Tibial nerve (tissue), 4 donors: ENCODE data around the gene ADGB. TPM values are rescaled to one million over a fixed set of nuclear protein-coding genes. Genes with fewer than 3 reads are reported as not detected.

Source experiments
- DNase-seq, 2 donors: peaks; one replicate each; pipeline ENCODE4 v3.0.0-alpha.2; 2019; ENCODE audit warnings: low spot score in 2 of 2
- H3K27ac ChIP-seq, 4 donors: fragments of 200-600 bp; sonication (generic) in 3 of 4; one replicate each; pipeline ENCODE4 v1.5.1; 2017 to 2019; ENCODE audit warnings: mild to moderate bottlenecking in 1 of 4
- H3K27me3 ChIP-seq, 2 donors: fragments of 200-600 bp; sonication (generic) in 1 of 2; one replicate each; pipeline versions ENCODE4 v1.5.1 to v1.6.0; 2017 to 2019
- H3K36me3 ChIP-seq, 3 donors: fragments of 200-600 bp; sonication (generic); one replicate each; pipeline ENCODE4 v1.5.1; 2018 to 2019
- H3K4me1 ChIP-seq, 4 donors: fragments of 200-600 bp; sonication (generic) in 3 of 4; one replicate each; pipeline ENCODE4 v1.5.1; 2017 to 2019
- H3K4me3 ChIP-seq, 4 donors: fragments of 200-600 bp; sonication (generic) in 3 of 4; one replicate each; pipeline ENCODE4 v1.5.1; 2017 to 2019; ENCODE audit warnings: mild to moderate bottlenecking in 1 of 4, moderate library complexity in 1 of 4
- H3K9me3 ChIP-seq, 4 donors: fragments of 200-600 bp; sonication (generic) in 3 of 4; one replicate each; pipeline ENCODE4 v1.5.1; 2017 to 2019
- EP300 ChIP-seq, 2 donors: sonication (generic); formaldehyde crosslinking; IDR thresholded peaks; one replicate each; pipeline ENCODE4 v1.6.1; 2017; ENCODE audit warnings: antibody characterized with exemption in 2 of 2, mild to moderate bottlenecking in 1 of 2
- POLR2A ChIP-seq, 2 donors: fragments of 450-650 bp; IDR thresholded peaks; one replicate each; pipeline ENCODE4 v1.6.1; 2017; ENCODE audit warnings: antibody characterized with exemption in 2 of 2, mild to moderate bottlenecking in 2 of 2, moderate library complexity in 2 of 2
- WGBS, 2 donors: methylation state at CpG; one replicate each; pipeline ENCODE4 v1.1.5; 2018; 5-methylcytosine and 5-hydroxymethylcytosine counted together
- total RNA-seq, 4 donors: library from RNA; depleted of rRNA; stranded (reverse); fragments of >200 nt; gene quantifications; one replicate each; pipeline ENCODE4 v1.1.0, GENCODE V29; 2016
- TF ChIP-seq, protein P1 (sequence below), 5 experiments: fragments of 200-600 bp in 3 of 5; fragments of 450-650 bp in 2 of 5; sonication (generic) in 3 of 5; IDR thresholded peaks; one replicate each; pipeline ENCODE4 v1.5.1; 2016 to 2019; ENCODE audit warnings: antibody characterized with exemption in 5 of 5, mild to moderate bottlenecking in 3 of 5, moderate library complexity in 2 of 5

ADGB gene
- total RNA-seq, 4 donors from 2014 or later = not detected

GRCh38 chr6:146819596-146820320 is 221.0 kb downstream of the ADGB start:
- Histone ChIP-seq H3K36me3 (no peaks in the 10 kb centered on the region), H3K4me1 (no peaks in the 10 kb centered on the region), H3K9me3 (no peaks in the 10 kb centered on the region), H3K27me3 (no peaks in the 10 kb centered on the region), H3K27ac (no peak overlapping the region), H3K4me3 (no peak overlapping the region)
- no peak for DNase-seq
- TF ChIP-seq, protein P1, sequence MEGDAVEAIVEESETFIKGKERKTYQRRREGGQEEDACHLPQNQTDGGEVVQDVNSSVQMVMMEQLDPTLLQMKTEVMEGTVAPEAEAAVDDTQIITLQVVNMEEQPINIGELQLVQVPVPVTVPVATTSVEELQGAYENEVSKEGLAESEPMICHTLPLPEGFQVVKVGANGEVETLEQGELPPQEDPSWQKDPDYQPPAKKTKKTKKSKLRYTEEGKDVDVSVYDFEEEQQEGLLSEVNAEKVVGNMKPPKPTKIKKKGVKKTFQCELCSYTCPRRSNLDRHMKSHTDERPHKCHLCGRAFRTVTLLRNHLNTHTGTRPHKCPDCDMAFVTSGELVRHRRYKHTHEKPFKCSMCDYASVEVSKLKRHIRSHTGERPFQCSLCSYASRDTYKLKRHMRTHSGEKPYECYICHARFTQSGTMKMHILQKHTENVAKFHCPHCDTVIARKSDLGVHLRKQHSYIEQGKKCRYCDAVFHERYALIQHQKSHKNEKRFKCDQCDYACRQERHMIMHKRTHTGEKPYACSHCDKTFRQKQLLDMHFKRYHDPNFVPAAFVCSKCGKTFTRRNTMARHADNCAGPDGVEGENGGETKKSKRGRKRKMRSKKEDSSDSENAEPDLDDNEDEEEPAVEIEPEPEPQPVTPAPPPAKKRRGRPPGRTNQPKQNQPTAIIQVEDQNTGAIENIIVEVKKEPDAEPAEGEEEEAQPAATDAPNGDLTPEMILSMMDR (IDR thresholded peaks at IDR 0.05) = no peak
- no peak for TF ChIP-seq POLR2A (IDR thresholded peaks at IDR 0.05)
- no peak for TF ChIP-seq EP300 (IDR thresholded peaks at IDR 0.05)
- 73 to 80% methylated on average over 8 of the region's 8 CpGs for WGBS, 2 donors

DNA sequence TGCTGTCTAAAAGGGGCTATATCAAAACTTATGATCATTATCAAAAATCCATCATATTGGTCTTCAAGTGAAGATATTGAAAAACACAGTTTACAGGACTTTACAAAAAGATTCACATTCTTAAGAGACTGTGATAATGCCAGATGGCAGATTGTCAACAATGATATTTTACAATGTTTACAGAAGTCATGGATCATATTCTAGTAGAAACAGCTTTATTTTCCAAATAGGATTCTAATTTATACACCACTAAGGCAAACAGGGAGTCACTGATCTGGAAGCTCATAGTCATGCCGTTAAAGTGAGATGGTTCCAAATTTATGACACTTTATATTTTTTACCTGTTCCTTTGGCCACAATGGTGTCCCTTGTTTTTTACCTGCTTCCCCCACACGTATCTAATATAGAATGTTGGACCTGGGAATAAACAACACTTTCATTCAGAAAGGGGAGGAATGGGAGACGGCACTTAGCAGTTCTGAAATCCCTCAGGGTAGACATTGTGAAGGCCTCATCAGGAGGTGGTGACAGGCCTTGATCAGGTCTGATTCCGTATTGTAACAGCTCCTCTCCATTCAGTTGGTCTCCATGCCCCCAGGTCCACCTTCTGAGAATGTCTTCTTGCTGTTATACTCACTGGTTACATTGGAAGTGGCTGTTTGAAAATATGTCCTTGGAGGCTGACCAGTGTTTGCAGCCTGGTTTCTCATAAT is 228.6 kb downstream of the ADGB start:
- TF ChIP-seq, protein P1 (IDR thresholded peaks at IDR 0.05) = no peak
- TF ChIP-seq POLR2A (IDR thresholded peaks at IDR 0.05) (no peak), EP300 (IDR thresholded peaks at IDR 0.05) (no peak)
- no peaks in the 10 kb centered on the region for H3K9me3 ChIP-seq
- H3K27ac ChIP-seq = no peak overlapping the region
- H3K4me1 ChIP-seq = no peaks in the 10 kb centered on the region
- H3K27me3 ChIP-seq = no peaks in the 10 kb centered on the region
- no peak overlapping the region for H3K4me3 ChIP-seq
- no peak for DNase-seq
- no peaks in the 10 kb centered on the region for H3K36me3 ChIP-seq
- 57 to 62% methylated on average over 4 of the region's 4 CpGs for WGBS, 2 donors

DNA sequence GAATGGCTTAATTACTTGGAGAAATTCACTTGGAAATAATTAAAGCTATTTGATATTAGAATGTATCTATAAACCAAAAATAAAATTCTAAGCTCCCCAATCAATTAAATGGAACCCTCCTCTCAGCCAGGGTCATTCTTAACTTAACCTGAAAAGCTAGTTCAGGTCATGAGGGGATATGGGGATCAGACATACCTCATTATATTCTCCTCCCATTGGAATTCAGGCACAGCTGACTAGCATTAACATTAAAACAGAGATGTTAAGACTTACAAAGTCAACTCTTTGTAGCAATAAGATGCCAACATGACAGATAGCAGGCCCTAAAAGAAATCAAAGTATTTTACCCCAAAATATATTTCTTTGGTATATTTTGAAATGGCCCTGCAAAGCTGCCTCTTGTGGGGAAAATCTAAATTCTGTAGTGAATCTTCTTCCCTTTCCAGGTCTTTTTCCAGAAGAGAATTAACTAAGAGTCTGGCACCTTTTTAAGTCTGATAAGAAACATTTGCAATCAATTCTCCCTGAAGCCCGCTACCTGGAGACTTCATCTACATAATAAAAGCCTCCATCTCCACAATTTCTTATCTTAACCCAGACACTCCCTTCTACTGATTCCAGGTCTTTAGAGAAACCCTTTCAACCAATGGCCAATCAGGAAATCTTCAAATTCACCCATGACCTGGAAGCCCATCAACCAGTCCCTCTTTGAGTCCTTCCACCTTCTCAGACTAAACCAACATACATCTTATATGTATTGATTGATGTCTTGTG is 231.2 kb downstream of the ADGB start:
- DNase-seq = no peak
- H3K36me3 ChIP-seq = no peaks in the 10 kb centered on the region
- TF ChIP-seq EP300 (IDR thresholded peaks at IDR 0.05) = no peak
- no peak overlapping the region for H3K27ac ChIP-seq
- no peaks in the 10 kb centered on the region for H3K4me1 ChIP-seq
- WGBS, 2 donors = 96% methylated on average over 1 of the region's 1 CpG
- no peak overlapping the region for H3K4me3 ChIP-seq
- no peaks in the 10 kb centered on the region for H3K27me3 ChIP-seq
- no peaks in the 10 kb centered on the region for H3K9me3 ChIP-seq

DNA sequence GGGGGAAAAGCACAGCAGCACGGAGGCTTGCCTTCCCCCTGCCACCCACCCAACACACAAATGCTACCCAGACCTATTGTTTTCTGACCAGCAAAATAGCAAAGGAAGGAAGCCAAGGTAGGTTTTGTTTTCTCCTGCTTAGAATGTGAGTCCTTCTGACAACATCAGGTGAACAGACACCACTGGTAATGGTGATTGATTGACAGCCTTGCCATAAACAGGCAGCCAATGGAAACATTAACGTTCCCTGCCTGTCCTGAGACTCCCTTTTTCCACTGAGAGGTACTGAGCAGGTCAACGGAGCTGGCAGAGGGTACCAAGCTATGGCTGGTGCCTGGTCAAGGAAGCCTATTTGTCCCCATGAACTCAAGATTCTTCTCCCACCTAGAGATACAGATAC is 234.4 kb downstream of the ADGB start:
- H3K36me3 ChIP-seq = no peaks in the 10 kb centered on the region
- WGBS, 2 donors = 66 to 77% methylated on average over 3 of the region's 3 CpGs
- H3K4me3 ChIP-seq = no peak overlapping the region
- no peaks in the 10 kb centered on the region for H3K27me3 ChIP-seq
- H3K27ac ChIP-seq = no peak overlapping the region
- no peaks in the 10 kb centered on the region for H3K4me1 ChIP-seq
- TF ChIP-seq EP300 (IDR thresholded peaks at IDR 0.05) = no peak
- no peak for TF ChIP-seq POLR2A (IDR thresholded peaks at IDR 0.05)
- TF ChIP-seq, protein P1 (IDR thresholded peaks at IDR 0.05) = no peak
- no peaks in the 10 kb centered on the region for H3K9me3 ChIP-seq
- DNase-seq = no peak

DNA sequence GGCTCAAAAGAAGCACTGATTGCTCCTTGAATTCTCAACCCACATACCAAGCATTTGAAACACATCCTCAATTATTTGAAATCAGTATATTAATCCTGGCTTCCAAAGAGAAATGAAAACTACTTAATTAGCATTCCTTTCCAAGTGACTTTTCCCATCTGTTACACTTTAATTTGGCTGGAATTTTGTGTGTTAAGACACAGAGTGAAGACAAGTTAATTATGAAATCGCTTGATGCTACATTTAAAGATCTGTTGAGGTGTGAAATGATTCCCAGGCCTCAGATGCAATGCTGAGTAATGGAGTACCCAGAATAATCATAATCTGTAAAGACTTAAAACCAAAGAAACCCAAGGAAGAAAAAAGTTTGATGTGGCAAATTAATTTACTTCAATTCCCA is 241.4 kb downstream of the ADGB start:
- H3K36me3 ChIP-seq = no peaks in the 10 kb centered on the region
- no peaks in the 10 kb centered on the region for H3K27me3 ChIP-seq
- DNase-seq = no peak
- TF ChIP-seq EP300 (IDR thresholded peaks at IDR 0.05) (no peak), POLR2A (IDR thresholded peaks at IDR 0.05) (no peak)
- TF ChIP-seq, protein P1 (IDR thresholded peaks at IDR 0.05) = no peak
- H3K4me1 ChIP-seq = no peaks in the 10 kb centered on the region
- H3K4me3 ChIP-seq = no peak overlapping the region
- no peaks in the 10 kb centered on the region for H3K9me3 ChIP-seq
- no peak overlapping the region for H3K27ac ChIP-seq
- WGBS, 2 donors = 86 to 89% methylated on average over 1 of the region's 1 CpG
